Adrenal gland (tissue), 12 donors: ENCODE measurements around the gene STX8. TPM values are rescaled to one million over a fixed set of nuclear protein-coding genes. Genes with fewer than 3 reads are reported as not detected.

Experiments used
- DNase-seq, 7 donors: peaks; one replicate each; pipeline ENCODE4 v3.0.0-alpha.2; 2019 to 2020
- H3K27ac ChIP-seq, 5 donors: fragments of 200-600 bp; sonication (generic) in 4 of 5; 1 replicate in 3 of 5; 2 replicates in 2 of 5; pipeline versions ENCODE4 v1.5.1 to v1.8.0; 2016 to 2020; ENCODE audit warnings: mild to moderate bottlenecking in 1 of 5
- H3K27me3 ChIP-seq: fragments of 200-600 bp; 2 replicates; pipeline ENCODE4 v1.8.0; 2021
- H3K36me3 ChIP-seq, 2 donors: fragments of 200-600 bp; replicated peaks in 1 of 2; 1 replicate in 1 of 2; 2 replicates in 1 of 2; pipeline versions ENCODE4 v1.5.1 to v1.8.0; 2018 to 2022
- H3K4me1 ChIP-seq, 2 donors: fragments of 200-600 bp; replicated peaks in 1 of 2; 1 replicate in 1 of 2; 2 replicates in 1 of 2; pipeline versions ENCODE4 v1.5.1 to v1.8.0; 2018 to 2021
- H3K4me3 ChIP-seq, 4 donors: fragments of 200-600 bp; sonication (generic) in 3 of 4; one replicate each; pipeline ENCODE4 v1.5.1; 2016 to 2018
- H3K9me3 ChIP-seq, 3 donors: fragments of 200-600 bp; sonication (generic) in 1 of 3; replicated peaks in 1 of 3; 1 replicate in 2 of 3; 2 replicates in 1 of 3; pipeline versions ENCODE4 v1.5.1 to v1.8.0; 2016 to 2021
- POLR2A ChIP-seq, 2 donors: fragments of 450-650 bp; IDR thresholded peaks; one replicate each; pipeline ENCODE4 v1.6.1; 2017; ENCODE audit warnings: antibody characterized with exemption in 2 of 2, mild to moderate bottlenecking in 2 of 2, moderate library complexity in 1 of 2
- WGBS, 4 donors: extraction: QIAGEN DNeasy Blood & Tissue Kit in 2 of 4; methylation state at CpG; one replicate each; pipeline versions ENCODE4 v1.1.5 to v1.1.7; 2013 to 2017; 5-methylcytosine and 5-hydroxymethylcytosine counted together
- intact Hi-C, 2 donors: fragments of 100-400 bp; cut with DNase I; formaldehyde crosslinking; loops; one replicate each; pipeline versions ENCODE4 v1.14.1 to v1.15.0; 2022 to 2023
- polyA plus RNA-seq, 3 donors: library from polyadenylated mRNA; stranded (reverse); fragments of 200-250 nt in 2 of 3; fragments of 350-450 nt in 1 of 3; fragmentation: Illumina TruSeq in 1 of 3; extraction: RNeasy Lipid Tissue Mini Kit (QIAGEN cat#74804) in 1 of 3; gene quantifications; one replicate each; pipeline ENCODE4 v1.2.3, GENCODE V29; 2013 to 2014
- total RNA-seq, 9 donors: library from RNA; depleted of rRNA in 4 of 9; stranded (reverse); fragments of >200 nt in 4 of 9; fragments of 120-200 nt in 1 of 9; fragmentation: NEBNext Ultra II Directional in 1 of 9; extraction: Animal tissue kit (Norgen Biotek cat#: 25700) in 1 of 9; gene quantifications; one replicate each; pipeline versions ENCODE4 v1.1.0 to v1.2.4, GENCODE V29; 2013 to 2023
- TF ChIP-seq, protein P1 (sequence below), 6 experiments: fragments of 450-650 bp in 4 of 6; fragments of 200-600 bp in 2 of 6; sonication (generic) in 1 of 6; IDR thresholded peaks; 1 replicate in 5 of 6; 2 replicates in 1 of 6; pipeline versions ENCODE4 v1.5.1 to v1.8.0; 2016 to 2021; ENCODE audit warnings: antibody characterized with exemption in 6 of 6, mild to moderate bottlenecking in 2 of 6, moderate library complexity in 1 of 6
- donor health status: healthy with polysubstance abuse.
- donor health status: Bipolar disorder and iron deficiency.
- donor health status: DM: yes; HTN: yes; CAD: no.
- donor health status: DM: no; HTN: no; CAD: no.
- donor health status: DM: no; HTN: no; CAD: no.
- donor health status: DM: yes; HTN: yes; CAD: no.

The STX8 gene
- total and polyA plus RNA-seq, 12 donors: 21.9 to 94.1 (median 72.3) TPM

DNA sequence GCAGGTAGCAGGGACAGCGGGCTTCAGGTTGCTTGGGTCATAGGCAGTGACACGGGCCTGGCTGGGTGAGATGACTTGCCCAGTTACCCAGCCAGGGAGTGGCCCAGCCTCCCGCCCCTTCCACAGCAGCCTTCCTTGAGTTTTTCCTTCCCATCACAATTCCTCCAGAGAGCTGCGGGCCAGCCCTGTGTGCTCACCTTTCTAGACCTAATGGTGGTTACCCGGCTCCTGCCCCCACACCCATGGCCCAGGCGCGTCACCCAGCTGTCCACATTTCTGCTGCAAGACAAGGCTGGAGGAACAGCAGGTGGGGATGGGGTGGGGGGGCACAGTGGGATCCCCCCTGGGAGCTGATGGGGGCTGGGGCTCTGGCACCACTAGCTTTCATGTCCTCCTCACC is 351.1 kb downstream of the STX8 start:
- intact Hi-C loops: no loop called here
- WGBS, 4 donors: 93 to 95% (median 94%) methylated on average over 4 to 7 of the region's 7 CpGs
- TF ChIP-seq, protein P1, sequence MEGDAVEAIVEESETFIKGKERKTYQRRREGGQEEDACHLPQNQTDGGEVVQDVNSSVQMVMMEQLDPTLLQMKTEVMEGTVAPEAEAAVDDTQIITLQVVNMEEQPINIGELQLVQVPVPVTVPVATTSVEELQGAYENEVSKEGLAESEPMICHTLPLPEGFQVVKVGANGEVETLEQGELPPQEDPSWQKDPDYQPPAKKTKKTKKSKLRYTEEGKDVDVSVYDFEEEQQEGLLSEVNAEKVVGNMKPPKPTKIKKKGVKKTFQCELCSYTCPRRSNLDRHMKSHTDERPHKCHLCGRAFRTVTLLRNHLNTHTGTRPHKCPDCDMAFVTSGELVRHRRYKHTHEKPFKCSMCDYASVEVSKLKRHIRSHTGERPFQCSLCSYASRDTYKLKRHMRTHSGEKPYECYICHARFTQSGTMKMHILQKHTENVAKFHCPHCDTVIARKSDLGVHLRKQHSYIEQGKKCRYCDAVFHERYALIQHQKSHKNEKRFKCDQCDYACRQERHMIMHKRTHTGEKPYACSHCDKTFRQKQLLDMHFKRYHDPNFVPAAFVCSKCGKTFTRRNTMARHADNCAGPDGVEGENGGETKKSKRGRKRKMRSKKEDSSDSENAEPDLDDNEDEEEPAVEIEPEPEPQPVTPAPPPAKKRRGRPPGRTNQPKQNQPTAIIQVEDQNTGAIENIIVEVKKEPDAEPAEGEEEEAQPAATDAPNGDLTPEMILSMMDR (IDR thresholded peaks at IDR 0.05): no peak
- TF ChIP-seq POLR2A (IDR thresholded peaks at IDR 0.05): no peak
- no peaks in the 10 kb centered on the region for H3K4me1 ChIP-seq
- no peaks in the 10 kb centered on the region for H3K27me3 ChIP-seq
- DNase-seq: no peak
- H3K36me3 ChIP-seq: no peaks in the 10 kb centered on the region
- H3K4me3 ChIP-seq: no peak overlapping the region
- no peak overlapping the region for H3K27ac ChIP-seq
- no peaks in the 10 kb centered on the region for H3K9me3 ChIP-seq

DNA sequence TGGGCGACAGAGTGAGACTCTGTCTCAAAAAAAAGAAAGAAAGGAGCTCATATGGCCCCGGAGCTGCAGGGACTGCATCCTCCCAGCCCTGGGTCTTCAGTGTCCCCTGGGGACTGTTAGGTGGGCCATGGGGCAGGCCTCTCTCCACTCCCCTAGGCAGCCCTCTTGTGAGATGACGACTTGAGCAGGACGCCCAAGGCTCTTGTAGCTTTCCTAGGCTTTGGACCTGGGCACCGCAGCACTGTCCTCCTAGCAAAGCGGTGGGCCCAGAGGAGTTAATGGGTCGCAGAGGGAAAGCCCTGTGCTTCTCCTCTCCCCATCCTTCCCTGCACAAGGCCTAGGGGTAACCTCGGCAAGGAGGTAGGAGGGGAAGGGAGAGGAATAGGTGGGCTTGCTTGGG is 352.1 kb downstream of the STX8 start:
- H3K27ac ChIP-seq: no peak overlapping the region
- no peak for DNase-seq
- 71 to 87% (median 81%) methylated on average over 5 to 8 of the region's 8 CpGs for WGBS, 4 donors
- H3K9me3 ChIP-seq: no peaks in the 10 kb centered on the region
- H3K4me3 ChIP-seq: no peak overlapping the region
- H3K4me1 ChIP-seq: no peaks in the 10 kb centered on the region
- no peaks in the 10 kb centered on the region for H3K27me3 ChIP-seq
- H3K36me3 ChIP-seq: no peaks in the 10 kb centered on the region
- TF ChIP-seq, protein P1 (IDR thresholded peaks at IDR 0.05): no peak
- no peak for TF ChIP-seq POLR2A (IDR thresholded peaks at IDR 0.05)
- intact Hi-C loops: no loop called here

DNA sequence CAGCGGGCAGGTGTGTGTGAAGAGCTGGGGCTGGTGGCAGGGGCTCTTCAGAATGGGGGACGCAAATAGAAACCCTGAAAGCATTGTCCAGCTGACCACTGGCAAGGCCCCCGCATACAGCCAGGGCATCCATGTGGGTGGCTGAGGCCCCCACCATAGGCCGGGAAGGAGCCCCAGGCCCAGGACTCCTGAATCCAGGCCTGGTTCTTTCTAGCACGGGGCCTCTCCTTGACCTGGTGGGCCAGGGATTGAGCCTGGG is 353.8 kb downstream of the STX8 start:
- H3K27me3 ChIP-seq: no peaks in the 10 kb centered on the region
- no peaks in the 10 kb centered on the region for H3K9me3 ChIP-seq
- H3K36me3 ChIP-seq: no peaks in the 10 kb centered on the region
- 85 to 100% (median 95%) methylated on average over 1 to 5 of the region's 5 CpGs; no CpG with 5 or more reads in 1 of the 4 donors for WGBS, 4 donors
- H3K4me3 ChIP-seq: no peak overlapping the region
- H3K27ac ChIP-seq: no peak overlapping the region
- DNase-seq: no peak
- no peak for TF ChIP-seq POLR2A (IDR thresholded peaks at IDR 0.05)
- TF ChIP-seq, protein P1 (IDR thresholded peaks at IDR 0.05): no peak
- no peaks in the 10 kb centered on the region for H3K4me1 ChIP-seq
- intact Hi-C loops: no loop called here

DNA sequence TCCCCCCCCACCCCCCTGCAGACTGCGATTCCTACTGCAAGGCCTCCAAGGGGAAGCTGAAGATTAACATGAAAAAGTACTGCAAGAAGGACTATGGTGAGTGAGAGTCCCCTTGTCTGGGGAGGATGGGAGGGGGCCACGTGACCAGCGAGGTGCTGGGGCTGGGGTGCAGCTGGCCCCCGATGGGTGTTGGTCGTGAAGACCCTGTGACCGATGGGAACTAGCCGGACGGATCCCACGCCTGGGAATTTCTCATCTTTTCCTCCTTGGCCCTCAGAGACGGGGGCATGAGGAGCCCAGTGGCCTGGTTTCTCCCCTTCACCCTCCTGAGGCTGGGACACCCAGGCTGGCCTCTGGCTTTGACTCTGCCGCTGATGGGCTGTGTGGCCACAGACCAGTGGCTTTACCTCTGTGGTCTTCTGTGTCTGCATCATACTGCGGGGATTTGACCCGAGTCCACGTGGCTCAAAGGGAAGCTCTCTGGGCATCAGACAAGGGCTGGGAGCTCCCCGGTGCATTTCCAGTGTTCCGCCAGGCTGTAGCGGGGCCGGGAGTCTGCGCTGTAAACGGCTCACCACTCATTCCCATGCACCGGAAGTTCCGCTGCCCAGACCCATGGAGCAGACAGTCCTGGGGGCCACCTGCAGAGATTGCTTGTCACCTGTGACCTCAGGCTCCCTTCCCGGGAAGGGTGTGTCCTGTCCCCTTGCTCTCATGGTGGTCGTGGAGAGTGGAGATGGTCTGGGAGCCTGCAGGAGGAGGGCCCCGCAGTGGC is 354.3 kb downstream of the STX8 start:
- Histone ChIP-seq H3K4me3 (no peak overlapping the region), H3K27ac (no peak overlapping the region), H3K4me1 (no peaks in the 10 kb centered on the region), H3K36me3 (no peaks in the 10 kb centered on the region), H3K9me3 (no peaks in the 10 kb centered on the region), H3K27me3 (no peaks in the 10 kb centered on the region)
- DNase-seq: no peak
- intact Hi-C loops: no loop called here
- TF ChIP-seq, protein P1 (IDR thresholded peaks at IDR 0.05): no peak
- TF ChIP-seq POLR2A (IDR thresholded peaks at IDR 0.05): no peak
- 89 to 93% (median 91%) methylated on average over 15 to 25 of the region's 25 CpGs for WGBS, 4 donors
